ENCODE data around the gene AFTPH.

Gene AFTPH

DNA sequence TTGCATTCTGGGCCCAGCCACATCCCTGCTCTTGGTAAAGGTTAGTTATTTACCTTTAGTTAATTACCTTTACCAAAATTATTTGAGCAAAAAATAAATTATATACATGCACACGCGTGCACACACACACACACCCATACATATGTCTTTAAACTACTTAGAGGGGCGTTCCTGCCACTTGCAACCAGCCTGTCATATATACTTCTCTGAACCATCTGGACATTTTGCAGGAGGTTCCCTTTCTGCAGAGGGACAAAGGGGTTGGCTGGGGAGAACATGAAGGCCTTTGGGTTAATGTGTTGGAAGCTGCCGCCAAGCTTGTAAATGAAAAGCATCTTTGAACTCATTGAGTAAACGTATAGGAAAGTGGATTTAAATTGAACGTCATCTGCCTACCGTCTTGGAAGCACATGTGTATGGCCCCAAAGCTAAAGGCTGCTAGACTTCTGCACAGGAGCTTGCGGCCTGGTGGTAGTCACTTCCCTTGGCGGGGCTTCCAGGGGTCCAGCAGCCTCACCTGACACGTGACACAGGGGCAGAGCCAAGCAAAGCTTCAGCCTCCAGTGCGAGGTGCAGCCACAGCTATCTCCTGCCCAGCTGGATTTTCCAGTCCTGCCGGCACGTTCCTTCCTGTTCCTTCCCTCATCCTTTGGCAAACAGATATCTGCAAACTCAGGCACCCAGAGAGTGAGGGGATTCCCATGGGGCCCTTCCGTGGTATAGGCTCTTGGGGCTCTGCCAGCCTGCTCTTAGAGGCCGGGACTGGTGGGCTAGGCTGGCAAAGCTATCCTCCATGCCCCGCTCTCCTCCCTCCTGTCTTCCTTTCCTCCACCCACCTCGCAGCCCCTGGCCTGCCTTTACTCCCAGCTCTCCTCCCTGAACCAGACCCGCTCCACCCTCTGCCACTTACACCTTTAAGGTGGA is 83.5 kb downstream of the AFTPH start:
- no peak overlapping the region for H2AFZ ChIP-seq (ENCODE audit: low read depth, low read length)
- no peak overlapping the region for H3K9ac ChIP-seq (ENCODE audit: low read depth, low read length)
- no peak overlapping the region for H3K4me2 ChIP-seq (ENCODE audit: insufficient read depth, low read length)
- no peaks in the 10 kb centered on the region for H3K4me1 ChIP-seq (ENCODE audit: insufficient read depth, low read length)
- H3K4me3 ChIP-seq (ENCODE audit: low read depth in 1 of 2, low read length in 2 of 2) = no peak overlapping the region
- H3K79me2 ChIP-seq (ENCODE audit: insufficient read depth, low read length) = no peaks in the 10 kb centered on the region
- ATAC-seq (ENCODE audit: insufficient read depth, low read depth) = no peak
- H4K20me1 ChIP-seq (ENCODE audit: insufficient read depth, low read length) = 0 out of 2 replicates have a peak, but pooled peaks cover 3% of the 10 kb centered on the region
- H3K27ac ChIP-seq (ENCODE audit: low read length) = no peak overlapping the region
- no peaks in the 10 kb centered on the region for H3K36me3 ChIP-seq (ENCODE audit: insufficient read depth, low read length)
- H3K9me3 ChIP-seq (ENCODE audit: insufficient read depth, low read length, severe bottlenecking) = no peaks in the 10 kb centered on the region
- no peak for DNase-seq
- TF ChIP-seq CTCF (IDR thresholded peaks at IDR 0.05; ENCODE audit: borderline replicate concordance, extremely low read depth, low read length, poor library complexity, severe bottlenecking) (no peak), EZH2 (IDR thresholded peaks at IDR 0.05; ENCODE audit: borderline replicate concordance, low read depth, low read length, severe bottlenecking) (no peak)
- H3K27me3 ChIP-seq (ENCODE audit: insufficient read depth, low read length, poor library complexity) = peaks cover 3% of the 10 kb centered on the region

DNA sequence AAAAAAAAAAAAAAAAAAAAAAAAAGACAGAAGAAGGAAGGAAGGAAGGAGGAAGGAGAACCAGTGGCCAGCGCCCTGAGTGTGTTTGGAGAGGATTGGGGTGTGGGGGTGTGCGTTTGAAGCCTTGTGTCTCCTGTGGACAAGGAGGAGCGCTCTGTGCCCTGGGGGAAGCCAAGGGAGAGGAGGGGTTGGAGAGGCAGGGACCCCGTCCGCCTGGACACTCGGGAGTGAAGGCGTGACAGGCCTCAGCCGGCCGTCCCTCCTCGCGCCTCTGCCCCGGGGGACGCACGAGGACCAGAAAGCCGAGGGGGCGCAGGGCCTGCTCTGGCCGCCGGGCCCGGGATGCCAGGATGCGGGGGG is 84.7 kb downstream of the AFTPH start:
- H3K27ac ChIP-seq (ENCODE audit: low read length) = no peak overlapping the region
- no peak overlapping the region for H2AFZ ChIP-seq (ENCODE audit: low read depth, low read length)
- DNase-seq = no peak
- H3K4me1 ChIP-seq (ENCODE audit: insufficient read depth, low read length) = no peaks in the 10 kb centered on the region
- H3K4me2 ChIP-seq (ENCODE audit: insufficient read depth, low read length) = no peak overlapping the region
- 0 out of 2 replicates have a peak, but pooled peaks cover 3% of the 10 kb centered on the region for H4K20me1 ChIP-seq (ENCODE audit: insufficient read depth, low read length)
- no peaks in the 10 kb centered on the region for H3K9me3 ChIP-seq (ENCODE audit: insufficient read depth, low read length, severe bottlenecking)
- ATAC-seq (ENCODE audit: insufficient read depth, low read depth) = no peak
- H3K4me3 ChIP-seq (ENCODE audit: low read depth in 1 of 2, low read length in 2 of 2) = no peak overlapping the region
- no peak overlapping the region for H3K9ac ChIP-seq (ENCODE audit: low read depth, low read length)
- no peak for TF ChIP-seq EZH2 (IDR thresholded peaks at IDR 0.05; ENCODE audit: borderline replicate concordance, low read depth, low read length, severe bottlenecking)
- TF ChIP-seq CTCF (IDR thresholded peaks at IDR 0.05; ENCODE audit: borderline replicate concordance, extremely low read depth, low read length, poor library complexity, severe bottlenecking) = no peak
- no peaks in the 10 kb centered on the region for H3K36me3 ChIP-seq (ENCODE audit: insufficient read depth, low read length)
- no peaks in the 10 kb centered on the region for H3K79me2 ChIP-seq (ENCODE audit: insufficient read depth, low read length)
- peaks cover 3% of the 10 kb centered on the region for H3K27me3 ChIP-seq (ENCODE audit: insufficient read depth, low read length, poor library complexity)

GRCh38 chr2:64609227-64609941 is 85.3 kb downstream of the AFTPH start:
- H2AFZ ChIP-seq (ENCODE audit: low read depth, low read length) = no peak overlapping the region

More at GRCh38 chr2:64609227-64609941, 85.3 kb downstream of the AFTPH start:
- H3K4me1 ChIP-seq (ENCODE audit: insufficient read depth, low read length) = no peaks in the 10 kb centered on the region
- DNase-seq (no peak), ATAC-seq (ENCODE audit: insufficient read depth, low read depth) (peak; percentile 64; the same call in 2 of the 3 replicates)
- H3K4me3 ChIP-seq (ENCODE audit: low read depth in 1 of 2, low read length in 2 of 2) = no peak overlapping the region
- no peaks in the 10 kb centered on the region for H3K36me3 ChIP-seq (ENCODE audit: insufficient read depth, low read length)
- TF ChIP-seq EZH2 (IDR thresholded peaks at IDR 0.05; ENCODE audit: borderline replicate concordance, low read depth, low read length, severe bottlenecking) (no peak), CTCF (IDR thresholded peaks at IDR 0.05; ENCODE audit: borderline replicate concordance, extremely low read depth, low read length, poor library complexity, severe bottlenecking) (no peak)
- no peak overlapping the region for H3K27ac ChIP-seq (ENCODE audit: low read length)
- peaks cover 3% of the 10 kb centered on the region for H3K27me3 ChIP-seq (ENCODE audit: insufficient read depth, low read length, poor library complexity)
- no peaks in the 10 kb centered on the region for H3K79me2 ChIP-seq (ENCODE audit: insufficient read depth, low read length)
- no peaks in the 10 kb centered on the region for H3K9me3 ChIP-seq (ENCODE audit: insufficient read depth, low read length, severe bottlenecking)
- no peak overlapping the region for H3K4me2 ChIP-seq (ENCODE audit: insufficient read depth, low read length)
- H4K20me1 ChIP-seq (ENCODE audit: insufficient read depth, low read length) = 0 out of 2 replicates have a peak, but pooled peaks cover 3% of the 10 kb centered on the region
- H3K9ac ChIP-seq (ENCODE audit: low read depth, low read length) = no peak overlapping the region

All from DND-41 (cell line).